H9 (cell line): Measurements from ENCODE around the gene RMND5B. TPM values are rescaled to one million over a fixed set of nuclear protein-coding genes. Genes with fewer than 3 reads are reported as not detected.

Experiments
- DNase-seq: peaks from one replicate; pipeline ENCODE4 v3.0.0-alpha.2; 2017
- H2AFZ ChIP-seq: one replicate; pipeline ENCODE4 v1.6.1; 2013; ENCODE audit warnings: mild to moderate bottlenecking, low read length, control low read depth, moderate library complexity
- H2AK5ac ChIP-seq: 2 replicates; pipeline ENCODE4 v1.6.1; 2013; ENCODE audit warnings: low read length, control low read depth, mixed read lengths; ENCODE audit not compliant: insufficient read length
- H2BK120ac ChIP-seq: one replicate; pipeline ENCODE4 v1.6.1; 2013; ENCODE audit warnings: low read depth, mild to moderate bottlenecking, low read length, control low read depth, inconsistent platforms; ENCODE audit not compliant: poor library complexity, severe bottlenecking
- H2BK12ac ChIP-seq: 2 replicates; pipeline ENCODE4 v1.6.1; 2013; ENCODE audit warnings: low read length, control low read depth, mixed read lengths, low read depth; ENCODE audit not compliant: insufficient read length
- H2BK15ac ChIP-seq: 2 replicates; pipeline ENCODE4 v1.6.1; 2013; ENCODE audit warnings: low read depth, low read length, control low read depth
- H2BK20ac ChIP-seq: one replicate; pipeline ENCODE4 v1.6.1; 2013; ENCODE audit warnings: low read depth, mild to moderate bottlenecking, low read length, control low read depth, inconsistent platforms; ENCODE audit not compliant: poor library complexity, severe bottlenecking
- H2BK5ac ChIP-seq: 2 replicates; pipeline ENCODE4 v1.6.1; 2013; ENCODE audit warnings: low read length, control low read depth, mixed read lengths; ENCODE audit not compliant: insufficient read length
- H3K14ac ChIP-seq: 2 replicates; pipeline ENCODE4 v1.6.1; 2013; ENCODE audit warnings: low read length, control low read depth; ENCODE audit not compliant: insufficient read depth
- H3K18ac ChIP-seq: 2 replicates; pipeline ENCODE4 v1.6.1; 2013; ENCODE audit warnings: low read depth, mild to moderate bottlenecking, mixed read lengths, low read length, control low read depth; ENCODE audit not compliant: insufficient read length
- H3K23ac ChIP-seq: 2 replicates; pipeline ENCODE4 v1.6.1; 2013; ENCODE audit warnings: low read length, control low read depth, mixed read lengths, low read depth; ENCODE audit not compliant: insufficient read length
- H3K23me2 ChIP-seq: 2 replicates; pipeline ENCODE4 v1.6.1; 2013; ENCODE audit warnings: low read depth, mild to moderate bottlenecking, mixed read lengths, low read length, control low read depth; ENCODE audit not compliant: insufficient read length, poor library complexity, severe bottlenecking
- H3K27ac ChIP-seq: 2 replicates; pipeline ENCODE4 v1.5.1; 2013; ENCODE audit warnings: low read length, control low read depth, mixed read lengths, low read depth; ENCODE audit not compliant: insufficient read length
- H3K27me3 ChIP-seq: 2 replicates; pipeline ENCODE4 v1.6.1; 2013; ENCODE audit warnings: low read length, control low read depth, inconsistent platforms; ENCODE audit not compliant: insufficient read depth
- H3K4ac ChIP-seq: 2 replicates; pipeline ENCODE4 v1.6.1; 2013; ENCODE audit warnings: low read depth, mild to moderate bottlenecking, control low read depth, inconsistent platforms, low read length, moderate library complexity
- H3K4me1 ChIP-seq: 2 replicates; pipeline ENCODE4 v1.6.1; 2013; ENCODE audit warnings: low read length, control low read depth, inconsistent platforms; ENCODE audit not compliant: insufficient read depth
- H3K4me2 ChIP-seq: 2 replicates; pipeline ENCODE4 v1.6.1; 2013; ENCODE audit warnings: low read length, control low read depth, mixed read lengths; ENCODE audit not compliant: insufficient read length, insufficient read depth
- H3K56ac ChIP-seq: 2 replicates; pipeline ENCODE4 v1.6.1; 2013; ENCODE audit warnings: low read depth, mild to moderate bottlenecking, mixed read lengths, low read length, control low read depth; ENCODE audit not compliant: insufficient read length
- H3K79me1 ChIP-seq: 2 replicates; pipeline ENCODE4 v1.6.1; 2013; ENCODE audit warnings: low read depth, mild to moderate bottlenecking, moderate library complexity, low read length, control low read depth, inconsistent platforms; ENCODE audit not compliant: insufficient read depth, poor library complexity, severe bottlenecking
- H3K79me2 ChIP-seq: 2 replicates; pipeline ENCODE4 v1.6.1; 2013; ENCODE audit warnings: low read length, control low read depth, inconsistent platforms; ENCODE audit not compliant: insufficient read depth
- H3K9ac ChIP-seq: 2 replicates; pipeline ENCODE4 v1.6.1; 2013; ENCODE audit warnings: low read length, control low read depth, mixed read lengths; ENCODE audit not compliant: insufficient read length; ENCODE audit errors: extremely low read depth
- H3K9me3 ChIP-seq: one replicate; pipeline ENCODE4 v1.6.1; 2013; ENCODE audit warnings: low read depth, low read length, inconsistent platforms; ENCODE audit not compliant: control insufficient read depth
- H3T11ph ChIP-seq: one replicate; pipeline ENCODE4 v1.6.1; 2013; ENCODE audit warnings: mild to moderate bottlenecking, low read length, control low read depth, inconsistent platforms
- H4K20me1 ChIP-seq: one replicate; pipeline ENCODE4 v1.6.1; 2013; ENCODE audit not compliant: control insufficient read depth, insufficient read length, insufficient read depth
- H4K5ac ChIP-seq: 2 replicates; pipeline ENCODE4 v1.6.1; 2013; ENCODE audit warnings: low read depth, mild to moderate bottlenecking, mixed read lengths, low read length, control low read depth; ENCODE audit not compliant: insufficient read length
- H4K8ac ChIP-seq: replicated peaks from 2 replicates; pipeline ENCODE4 v1.6.1; 2013; ENCODE audit warnings: low read length, control low read depth, mixed read lengths, low read depth; ENCODE audit not compliant: insufficient read length
- H4K91ac ChIP-seq: 2 replicates; pipeline ENCODE4 v1.6.1; 2013; ENCODE audit warnings: low read depth, mild to moderate bottlenecking, moderate library complexity, mixed read lengths, low read length, control low read depth; ENCODE audit not compliant: insufficient read length
- H3K27ac Mint-ChIP-seq, 3 experiments: 2 replicates in 2 of 3; 3 replicates in 1 of 3; pipeline ENCODE4 v1.8.0; 2020 to 2021; ENCODE audit warnings: mixed read lengths in 3 of 3, mild to moderate bottlenecking in 1 of 3, moderate library complexity in 1 of 3
- H3K27me3 Mint-ChIP-seq: 2 replicates; pipeline ENCODE4 v1.8.0; 2021; ENCODE audit warnings: low read depth, mild to moderate bottlenecking, moderate library complexity, mixed read lengths
- H3K36me3 Mint-ChIP-seq, 3 experiments: 2 replicates in 2 of 3; 3 replicates in 1 of 3; pipeline ENCODE4 v1.8.0; 2020 to 2021; ENCODE audit warnings: low read depth in 3 of 3, mixed read lengths in 3 of 3; ENCODE audit not compliant: insufficient read depth in 1 of 3
- H3K4me1 Mint-ChIP-seq, 2 experiments: 2 replicates each; pipeline ENCODE4 v1.8.0; 2020; ENCODE audit warnings: mixed read lengths in 2 of 2
- H3K4me3 Mint-ChIP-seq, 2 experiments: 2 replicates in 1 of 2; 3 replicates in 1 of 2; pipeline ENCODE4 v1.8.0; 2020 to 2021; ENCODE audit warnings: mild to moderate bottlenecking in 2 of 2, mixed read lengths in 2 of 2, moderate library complexity in 1 of 2
- H3K9me3 Mint-ChIP-seq, 2 experiments: 2 replicates in 1 of 2; 3 replicates in 1 of 2; pipeline ENCODE4 v1.8.0; 2020; ENCODE audit warnings: mild to moderate bottlenecking in 2 of 2, mixed read lengths in 2 of 2, moderate library complexity in 1 of 2
- CTCF ChIP-seq: fragments of 200-600 bp; sonication (generic); conservative IDR thresholded peaks from 3 replicates; pipeline ENCODE4 v1.8.0; 2021; ENCODE audit warnings: antibody characterized with exemption, mild to moderate bottlenecking
- WGBS: extraction: QIAGEN DNeasy Blood & Tissue Kit; methylation state at CpG from one replicate; pipeline ENCODE4 v1.1.7; 2013; ENCODE audit warnings: missing lambda C conversion rate, low lambda C conversion rate, mixed read lengths; ENCODE audit not compliant: insufficient read length; ENCODE audit errors: extremely low coverage; 5-methylcytosine and 5-hydroxymethylcytosine counted together
- total RNA-seq: library from RNA; stranded (reverse); gene quantifications from 2 replicates; pipeline ENCODE4 v1.2.1, GENCODE V29; 2021

The RMND5B gene
- total RNA-seq, 1 experiment from 2014 or later = 86.4 TPM

- H3K4me1 ChIP-seq = no peaks in the 10 kb centered on the region
- H3K79me2 ChIP-seq = no peaks in the 10 kb centered on the region
- H2BK120ac ChIP-seq = no peak overlapping the region
- no CpG with 5 or more reads among the region's 9 CpGs for WGBS
- no peak overlapping the region for H3K18ac ChIP-seq
- H3K27ac Mint-ChIP-seq = no peak overlapping the region
- H2AK5ac ChIP-seq = no peak overlapping the region
- DNase-seq = no peak
- no peak overlapping the region for H2BK15ac ChIP-seq
- H3K9me3 ChIP-seq = no peaks in the 10 kb centered on the region
- no peaks in the 10 kb centered on the region; the same call in 1 of the 2 replicates for H3K27me3 ChIP-seq
- H2BK12ac ChIP-seq = no peak overlapping the region
- H2BK20ac ChIP-seq = no peak overlapping the region
- no peak overlapping the region for H2AFZ ChIP-seq
- H3K4me1 Mint-ChIP-seq = peaks cover 11% of the 10 kb centered on the region in 2 experiments
- TF ChIP-seq CTCF = no peak
- no peak overlapping the region for H3K56ac ChIP-seq
- no peak overlapping the region for H3K9ac ChIP-seq
- H3K23me2 ChIP-seq = peaks cover 3% of the 10 kb centered on the region
- no peak overlapping the region for H3K14ac ChIP-seq
- no peak overlapping the region for H3K4me3 Mint-ChIP-seq
- no peaks in the 10 kb centered on the region for H3K79me1 ChIP-seq
- H3T11ph ChIP-seq = no peak overlapping the region
- no peak overlapping the region for H3K4ac ChIP-seq
- H3K4me2 ChIP-seq = no peak overlapping the region
- H4K5ac ChIP-seq = no peak overlapping the region
- no peaks in the 10 kb centered on the region for H3K36me3 Mint-ChIP-seq
- peaks cover 32% of the 10 kb centered on the region for H3K27me3 Mint-ChIP-seq
- no peak overlapping the region for H2BK5ac ChIP-seq
- H3K23ac ChIP-seq = no peak overlapping the region
- no peaks in the 10 kb centered on the region for H3K9me3 Mint-ChIP-seq
- no peak overlapping the region for H4K8ac ChIP-seq
- H4K20me1 ChIP-seq = no peaks in the 10 kb centered on the region
- H3K27ac ChIP-seq = no peak overlapping the region
- H4K91ac ChIP-seq = no peak overlapping the region
These were observed 31.7 kb downstream of the RMND5B start for GRCh38 chr5:178162481-178162880.
